Neutrophil (primary cell): ENCODE results near the gene C2CD4D.

Source experiments
- H3K27ac ChIP-seq: fragments of 200-600 bp; sonication (generic); 2 replicates; pipeline ENCODE4 v1.5.1; 2016; ENCODE audit warnings: mild to moderate bottlenecking, moderate library complexity
- H3K27me3 ChIP-seq: fragments of 200-600 bp; sonication (generic); 2 replicates; pipeline ENCODE4 v1.6.0; 2016; ENCODE audit warnings: mild to moderate bottlenecking
- H3K36me3 ChIP-seq: fragments of 200-600 bp; sonication (generic); 2 replicates; pipeline ENCODE4 v1.5.1; 2017
- H3K4me1 ChIP-seq, 2 experiments: fragments of 200-600 bp in 1 of 2; sonication (generic) in 1 of 2; 1 replicate in 1 of 2; 2 replicates in 1 of 2; pipeline versions ENCODE4 v1.5.1 to v1.6.1; 2013 to 2016; ENCODE audit warnings: low read depth in 1 of 2, low read length in 1 of 2, mild to moderate bottlenecking in 1 of 2, moderate library complexity in 1 of 2; ENCODE audit not compliant: control insufficient read depth in 1 of 2, insufficient read depth in 1 of 2
- H3K4me3 ChIP-seq, 2 experiments: fragments of 200-600 bp in 1 of 2; sonication (generic) in 1 of 2; 1 replicate in 1 of 2; 2 replicates in 1 of 2; pipeline ENCODE4 v1.5.1; 2013 to 2016; ENCODE audit warnings: low read depth in 1 of 2, low read length in 1 of 2, mild to moderate bottlenecking in 1 of 2, moderate library complexity in 1 of 2
- H3K9me3 ChIP-seq: fragments of 200-600 bp; sonication (generic); 2 replicates; pipeline ENCODE4 v1.5.1; 2016
- TF ChIP-seq, protein P1 (sequence below): fragments of 200-600 bp; sonication (generic); IDR thresholded peaks from 2 replicates; pipeline ENCODE4 v1.5.1; 2016; ENCODE audit warnings: antibody characterized with exemption

C2CD4D gene

DNA sequence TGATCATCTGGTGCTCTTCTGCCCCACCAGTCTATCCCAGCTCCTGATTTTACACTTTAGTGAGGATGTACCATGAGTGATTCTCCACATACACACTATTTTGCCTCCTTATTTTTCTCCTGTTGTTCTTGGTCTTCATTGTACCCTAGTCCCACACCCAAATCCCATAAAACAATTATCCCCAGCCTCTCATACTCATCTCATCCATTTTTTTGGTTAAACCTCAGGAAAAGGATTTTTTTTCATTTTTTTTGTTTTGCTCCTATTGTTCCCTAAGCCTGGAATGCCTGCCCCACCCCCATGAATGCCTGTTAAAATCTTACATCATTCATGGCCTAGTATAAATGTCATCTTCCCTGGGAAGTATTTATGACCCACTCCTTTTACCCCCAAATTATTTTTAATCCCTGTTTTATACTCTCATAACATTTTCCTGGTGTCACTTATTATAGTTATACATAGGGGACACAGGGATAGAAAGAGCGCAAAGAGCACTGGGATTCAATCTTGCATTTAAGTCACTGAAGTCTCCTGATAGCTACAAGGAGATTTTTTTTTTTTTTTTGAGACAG is 29.5 kb downstream of the C2CD4D start:
- Histone ChIP-seq H3K27ac (no peak overlapping the region), H3K36me3 (no peaks in the 10 kb centered on the region), H3K4me3 (no peak overlapping the region), H3K9me3 (no peaks in the 10 kb centered on the region), H3K4me1 (no peaks in the 10 kb centered on the region), H3K27me3 (peaks cover 22% of the 10 kb centered on the region)
- TF ChIP-seq, protein P1, sequence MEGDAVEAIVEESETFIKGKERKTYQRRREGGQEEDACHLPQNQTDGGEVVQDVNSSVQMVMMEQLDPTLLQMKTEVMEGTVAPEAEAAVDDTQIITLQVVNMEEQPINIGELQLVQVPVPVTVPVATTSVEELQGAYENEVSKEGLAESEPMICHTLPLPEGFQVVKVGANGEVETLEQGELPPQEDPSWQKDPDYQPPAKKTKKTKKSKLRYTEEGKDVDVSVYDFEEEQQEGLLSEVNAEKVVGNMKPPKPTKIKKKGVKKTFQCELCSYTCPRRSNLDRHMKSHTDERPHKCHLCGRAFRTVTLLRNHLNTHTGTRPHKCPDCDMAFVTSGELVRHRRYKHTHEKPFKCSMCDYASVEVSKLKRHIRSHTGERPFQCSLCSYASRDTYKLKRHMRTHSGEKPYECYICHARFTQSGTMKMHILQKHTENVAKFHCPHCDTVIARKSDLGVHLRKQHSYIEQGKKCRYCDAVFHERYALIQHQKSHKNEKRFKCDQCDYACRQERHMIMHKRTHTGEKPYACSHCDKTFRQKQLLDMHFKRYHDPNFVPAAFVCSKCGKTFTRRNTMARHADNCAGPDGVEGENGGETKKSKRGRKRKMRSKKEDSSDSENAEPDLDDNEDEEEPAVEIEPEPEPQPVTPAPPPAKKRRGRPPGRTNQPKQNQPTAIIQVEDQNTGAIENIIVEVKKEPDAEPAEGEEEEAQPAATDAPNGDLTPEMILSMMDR, result no peak

DNA sequence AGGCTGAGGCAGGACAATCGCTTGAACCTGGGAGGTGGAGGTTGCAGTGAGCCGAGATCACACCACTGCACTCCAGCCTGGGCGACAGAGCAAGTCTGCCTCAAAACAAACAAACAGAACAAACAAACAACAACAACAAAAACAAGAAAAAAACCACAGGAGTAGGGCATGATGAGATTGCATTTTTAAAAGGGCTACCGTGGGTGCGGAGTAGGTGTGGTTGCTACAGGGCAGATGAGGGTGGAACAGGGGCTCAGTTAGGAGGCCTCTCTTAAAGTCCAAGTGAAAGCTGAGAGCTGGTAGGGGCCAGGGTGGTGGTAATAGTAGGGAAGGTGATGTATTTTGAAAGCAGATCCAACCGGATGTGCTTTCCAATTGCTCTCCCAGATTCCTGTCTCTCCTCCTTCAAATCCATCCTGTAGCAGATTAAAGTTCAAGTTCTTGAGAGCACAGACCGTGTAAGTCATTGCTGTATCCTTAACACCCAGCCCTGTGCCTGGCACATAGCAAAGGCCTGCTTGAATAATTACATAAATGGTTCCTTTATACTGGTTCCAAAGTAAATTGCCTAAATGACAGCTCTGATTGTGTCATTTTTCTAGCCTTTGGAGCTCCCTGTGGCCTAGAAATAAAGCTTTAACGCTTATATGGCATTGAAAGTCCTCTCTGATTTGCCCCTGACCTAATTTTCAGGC is 30.2 kb downstream of the C2CD4D start:
- H3K4me1 ChIP-seq, result no peaks in the 10 kb centered on the region
- peaks cover 28% of the 10 kb centered on the region for H3K27me3 ChIP-seq
- TF ChIP-seq, protein P1, result no peak
- no peaks in the 10 kb centered on the region for H3K36me3 ChIP-seq
- no peak overlapping the region for H3K27ac ChIP-seq
- no peak overlapping the region for H3K4me3 ChIP-seq
- no peaks in the 10 kb centered on the region for H3K9me3 ChIP-seq

- H3K27me3 ChIP-seq, result peaks cover 44% of the 10 kb centered on the region
Measured at GRCh38 chr1:151807766-151808165, 31.9 kb downstream of the C2CD4D start.

GRCh38 chr1:151807131-151807530 is 32.5 kb downstream of the C2CD4D start:
- Histone ChIP-seq H3K27me3 (peaks cover 51% of the 10 kb centered on the region), H3K4me3 (no peak overlapping the region), H3K9me3 (no peaks in the 10 kb centered on the region), H3K36me3 (no peaks in the 10 kb centered on the region), H3K27ac (no peak overlapping the region), H3K4me1 (no peaks in the 10 kb centered on the region)
- TF ChIP-seq, protein P1, result no peak

More at GRCh38 chr1:151807766-151808165, 31.9 kb downstream of the C2CD4D start:
- Histone ChIP-seq H3K27ac (no peak overlapping the region), H3K4me3 (no peak overlapping the region), H3K4me1 (no peaks in the 10 kb centered on the region), H3K9me3 (no peaks in the 10 kb centered on the region), H3K36me3 (no peaks in the 10 kb centered on the region)
- TF ChIP-seq, protein P1, result no peak

DNA sequence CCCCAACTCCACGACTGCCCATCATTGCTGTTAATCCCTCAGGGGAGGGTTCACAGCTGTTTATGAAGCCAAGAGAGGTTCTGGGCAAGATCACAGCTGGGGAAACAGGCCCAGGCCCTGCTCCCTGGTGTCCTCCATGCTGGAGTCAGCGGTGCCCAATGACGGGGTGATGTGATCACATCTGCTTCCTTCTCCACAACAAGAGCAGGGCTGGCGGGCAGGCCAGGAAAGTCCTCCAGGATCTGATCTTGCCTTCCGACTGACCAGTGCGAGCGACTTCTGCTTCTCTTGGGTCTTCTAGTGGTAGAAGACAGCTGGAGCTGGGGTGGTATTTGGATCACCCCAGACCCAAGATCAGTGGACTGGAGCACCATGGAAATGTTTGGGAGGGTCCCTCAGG is 33.5 kb downstream of the C2CD4D start:
- no peak overlapping the region for H3K4me3 ChIP-seq
- no peaks in the 10 kb centered on the region for H3K9me3 ChIP-seq
- no peaks in the 10 kb centered on the region for H3K36me3 ChIP-seq
- no peaks in the 10 kb centered on the region for H3K4me1 ChIP-seq
- H3K27me3 ChIP-seq, result peaks cover 60% of the 10 kb centered on the region
- TF ChIP-seq, protein P1, result no peak
- no peak overlapping the region for H3K27ac ChIP-seq
